22Rv1 (cell line): ENCODE data around the gene UGT1A4.

ENCODE experiments used
- H3K27ac ChIP-seq: fragments of 450-650 bp; 2 replicates; pipeline ENCODE4 v1.5.1; 2017
- CTCF ChIP-seq: fragments of 450-650 bp; IDR thresholded peaks from 2 replicates; pipeline ENCODE4 v1.5.1; 2017; ENCODE audit warnings: mild to moderate bottlenecking
- ZFX ChIP-seq: fragments of 450-650 bp; IDR thresholded peaks from 2 replicates; pipeline ENCODE4 v1.6.1; 2017; ENCODE audit warnings: antibody characterized with exemption, borderline replicate concordance

UGT1A4 gene

GRCh38 chr2:233814056-233814835 is 95.7 kb downstream of the UGT1A4 start:
- TF ChIP-seq ZFX (no peak), CTCF (no peak)
- H3K27ac ChIP-seq, result no peak overlapping the region

GRCh38 chr2:233815861-233816260 is 97.3 kb downstream of the UGT1A4 start:
- H3K27ac ChIP-seq, result no peak overlapping the region
- TF ChIP-seq CTCF (no peak), ZFX (no peak)

- TF ChIP-seq CTCF (no peak), ZFX (no peak)
These were observed 97.8 kb downstream of the UGT1A4 start for GRCh38 chr2:233816334-233816733.

GRCh38 chr2:233816771-233817170 is 98.2 kb downstream of the UGT1A4 start:
- TF ChIP-seq CTCF, result no peak
- no peak for TF ChIP-seq ZFX

More at GRCh38 chr2:233816334-233816733, 97.8 kb downstream of the UGT1A4 start:
- no peak overlapping the region for H3K27ac ChIP-seq

GRCh38 chr2:233817361-233817911 is 98.9 kb downstream of the UGT1A4 start:
- TF ChIP-seq ZFX (no peak), CTCF (no peak)
- H3K27ac ChIP-seq, result no peak overlapping the region

More at GRCh38 chr2:233816771-233817170, 98.2 kb downstream of the UGT1A4 start:
- no peak overlapping the region for H3K27ac ChIP-seq

GRCh38 chr2:233817995-233818638 is 99.6 kb downstream of the UGT1A4 start:
- no peak for TF ChIP-seq CTCF
- TF ChIP-seq ZFX, result no peak
- H3K27ac ChIP-seq, result no peak overlapping the region
